Measurements from ENCODE around the gene LRRC75A. TPM values are rescaled to one million over a fixed set of nuclear protein-coding genes. Genes with fewer than 3 reads are reported as not detected.

LRRC75A gene
- total and polyA plus RNA-seq, 2 of the 13 experiments (the other 11 are each of a cell fraction or from before 2014, with no cell fraction given), result 0.03 TPM; not detected in 1

DNA sequence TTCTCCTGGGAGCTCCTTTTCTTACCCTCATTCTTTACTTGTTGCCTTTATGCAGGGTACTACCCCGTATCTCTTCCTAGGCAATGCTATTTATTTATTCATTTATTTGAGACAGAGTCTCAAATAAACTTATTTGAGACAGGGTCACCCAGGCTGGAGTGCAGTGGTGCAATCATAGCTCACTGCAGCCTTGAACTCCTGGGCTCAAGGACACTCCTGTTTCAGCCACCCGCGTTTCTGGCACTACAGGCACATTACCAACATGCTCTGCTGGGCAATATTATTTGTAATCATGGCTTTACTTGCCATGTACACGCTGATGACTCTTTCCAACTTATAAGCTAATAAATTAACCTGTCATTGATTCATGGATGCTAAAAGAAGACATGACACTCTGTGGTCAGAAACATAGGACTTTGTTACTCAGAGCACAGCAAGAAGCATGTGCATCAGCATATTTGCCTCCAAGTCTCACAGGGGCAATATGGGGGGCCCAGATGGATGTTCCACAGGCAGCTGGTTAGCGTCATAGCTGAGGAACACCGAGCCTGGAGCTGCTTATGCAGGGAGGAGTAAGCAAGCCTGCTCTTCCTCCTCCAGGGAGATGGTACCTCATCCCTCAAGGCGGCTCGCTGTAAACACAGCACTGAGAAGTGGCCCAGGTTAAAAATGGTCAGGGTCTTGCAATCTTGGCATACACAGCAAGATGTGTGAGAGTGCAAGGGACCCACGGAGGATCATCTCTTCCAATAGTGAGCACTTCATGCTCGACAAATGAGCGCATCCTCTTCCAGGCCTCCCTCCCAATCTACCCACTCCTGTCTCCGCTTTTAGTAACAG, 4.2 kb upstream of the LRRC75A start:
- Histone ChIP-seq H3K27me3 (ENCODE audit: control insufficient read depth in 1 of 2, insufficient read depth in 2 of 2, low read length in 2 of 2) (peaks cover 6 to 36% of the 10 kb centered on the region in 2 experiments), H3K27ac (ENCODE audit: extremely low read length, insufficient read depth, low read length) (no peak overlapping the region), H3K79me2 (ENCODE audit: insufficient read depth, low read length) (no peaks in the 10 kb centered on the region), H3K9ac (ENCODE audit: insufficient read depth, low read depth, low read length) (no peak overlapping the region), H4K20me1 (ENCODE audit: insufficient read depth, low read length) (no peaks in the 10 kb centered on the region), H3K36me3 (replicated peaks in 1 of 2; ENCODE audit: control insufficient read depth in 1 of 2, insufficient read depth in 2 of 2, low read length in 2 of 2) (no peaks in the 10 kb centered on the region), H3K9me3 (ENCODE audit: low read length) (no peaks in the 10 kb centered on the region), H3K4me1 (ENCODE audit: insufficient read depth, low read length) (peaks cover 33% of the 10 kb centered on the region), H3K4me2 (ENCODE audit: low read depth, low read length) (no peak overlapping the region), H2AFZ (ENCODE audit: low read length) (no peak overlapping the region), H3K4me3 (replicated peaks in 1 of 3; ENCODE audit: insufficient read depth in 1 of 3, low read depth in 2 of 3, low read length in 3 of 3) (no peak overlapping the region)
- intact Hi-C loops (cut with micrococcal nuclease; ENCODE audit: unreplicated experiment) (no loop called here), in situ Hi-C loops (cut with HindIII; ENCODE audit: extremely low pct_ligation_motif_present, low pct_unique_long_range_greater_than_20kb) (no loop called here)
- FAIRE-seq (no peak), DNase-seq (ENCODE audit: low spot score) (no peak), ATAC-seq (no peak)
- 42% methylated on average over 12 of the region's 12 CpGs for WGBS (ENCODE audit: low lambda C conversion rate)
- CTCF ChIA-PET (ENCODE audit: low intra/inter-chr PET ratio, low total read pairs), result no interaction called here
- no TSS peak for BruUV-seq (replicated peaks)
- POLR2A ChIA-PET, result interaction anchor here (1.1 to 1.4 kb wide), 3 partner anchors 51 to 58 kb away, joined by 3 to 6 read pairs (median 4); no protein-coding TSS in a partner anchor
- TF ChIP-seq GATAD2A (CRISPR knock-in tag; IDR thresholded peaks at IDR 0.05) (peak; percentile 55), ZNF333 (CRISPR knock-in tag; IDR thresholded peaks at IDR 0.05; ENCODE audit: borderline replicate concordance) (no peak), EP300 (IDR thresholded peaks at IDR 0.05; ENCODE audit: low read depth in 2 of 2, low read length in 2 of 2) (0 out of 4 replicates have a peak, but pooled peaks of 1 of the 2 experiments have one; percentile 13), EP300 (CRISPR knock-in tag; IDR thresholded peaks at IDR 0.05; ENCODE audit: borderline replicate concordance) (no peak), PHF5A (CRISPR knock-in tag; IDR thresholded peaks at IDR 0.05; ENCODE audit: low read depth, unreplicated experiment) (no peak), SAFB2 (CRISPR knock-in tag; IDR thresholded peaks at IDR 0.05; ENCODE audit: borderline replicate concordance, low read depth) (no peak), ZNF652 (CRISPR knock-in tag; IDR thresholded peaks at IDR 0.05; ENCODE audit: borderline replicate concordance, low read depth) (no peak), HMG20A (CRISPR knock-in tag; IDR thresholded peaks at IDR 0.05; ENCODE audit: borderline replicate concordance) (0 out of 2 replicates have a peak, but pooled peaks have one; percentile 21), HNF4A (CRISPR knock-in tag; IDR thresholded peaks at IDR 0.05) (peak; percentile 62), ZFY (CRISPR knock-in tag; IDR thresholded peaks at IDR 0.05) (no peak), SALL1 (CRISPR knock-in tag; IDR thresholded peaks at IDR 0.05) (peak; percentile 40; the same call in 1 of the 2 replicates), ZNF263 (CRISPR knock-in tag; IDR thresholded peaks at IDR 0.05) (peak; percentile 68), MED1 (CRISPR knock-in tag; IDR thresholded peaks at IDR 0.05) (peak; percentile 21; the same call in 1 of the 2 replicates), CEBPB (IDR thresholded peaks at IDR 0.05; ENCODE audit: borderline replicate concordance, low read depth, low read length) (0 out of 2 replicates have a peak, but pooled peaks have one; percentile 31)
- TF ChIP-seq, protein P1, sequence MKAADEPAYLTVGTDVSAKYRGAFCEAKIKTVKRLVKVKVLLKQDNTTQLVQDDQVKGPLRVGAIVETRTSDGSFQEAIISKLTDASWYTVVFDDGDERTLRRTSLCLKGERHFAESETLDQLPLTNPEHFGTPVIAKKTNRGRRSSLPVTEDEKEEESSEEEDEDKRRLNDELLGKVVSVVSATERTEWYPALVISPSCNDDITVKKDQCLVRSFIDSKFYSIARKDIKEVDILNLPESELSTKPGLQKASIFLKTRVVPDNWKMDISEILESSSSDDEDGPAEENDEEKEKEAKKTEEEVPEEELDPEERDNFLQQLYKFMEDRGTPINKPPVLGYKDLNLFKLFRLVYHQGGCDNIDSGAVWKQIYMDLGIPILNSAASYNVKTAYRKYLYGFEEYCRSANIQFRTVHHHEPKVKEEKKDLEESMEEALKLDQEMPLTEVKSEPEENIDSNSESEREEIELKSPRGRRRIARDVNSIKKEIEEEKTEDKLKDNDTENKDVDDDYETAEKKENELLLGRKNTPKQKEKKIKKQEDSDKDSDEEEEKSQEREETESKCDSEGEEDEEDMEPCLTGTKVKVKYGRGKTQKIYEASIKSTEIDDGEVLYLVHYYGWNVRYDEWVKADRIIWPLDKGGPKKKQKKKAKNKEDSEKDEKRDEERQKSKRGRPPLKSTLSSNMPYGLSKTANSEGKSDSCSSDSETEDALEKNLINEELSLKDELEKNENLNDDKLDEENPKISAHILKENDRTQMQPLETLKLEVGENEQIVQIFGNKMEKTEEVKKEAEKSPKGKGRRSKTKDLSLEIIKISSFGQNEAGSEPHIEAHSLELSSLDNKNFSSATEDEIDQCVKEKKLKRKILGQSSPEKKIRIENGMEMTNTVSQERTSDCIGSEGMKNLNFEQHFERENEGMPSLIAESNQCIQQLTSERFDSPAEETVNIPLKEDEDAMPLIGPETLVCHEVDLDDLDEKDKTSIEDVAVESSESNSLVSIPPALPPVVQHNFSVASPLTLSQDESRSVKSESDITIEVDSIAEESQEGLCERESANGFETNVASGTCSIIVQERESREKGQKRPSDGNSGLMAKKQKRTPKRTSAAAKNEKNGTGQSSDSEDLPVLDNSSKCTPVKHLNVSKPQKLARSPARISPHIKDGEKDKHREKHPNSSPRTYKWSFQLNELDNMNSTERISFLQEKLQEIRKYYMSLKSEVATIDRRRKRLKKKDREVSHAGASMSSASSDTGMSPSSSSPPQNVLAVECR (CRISPR knock-in tag; IDR thresholded peaks at IDR 0.05; ENCODE audit: borderline replicate concordance), result peak; percentile 19; the same call in 1 of the 2 replicates
- TF ChIP-seq, protein P2, sequence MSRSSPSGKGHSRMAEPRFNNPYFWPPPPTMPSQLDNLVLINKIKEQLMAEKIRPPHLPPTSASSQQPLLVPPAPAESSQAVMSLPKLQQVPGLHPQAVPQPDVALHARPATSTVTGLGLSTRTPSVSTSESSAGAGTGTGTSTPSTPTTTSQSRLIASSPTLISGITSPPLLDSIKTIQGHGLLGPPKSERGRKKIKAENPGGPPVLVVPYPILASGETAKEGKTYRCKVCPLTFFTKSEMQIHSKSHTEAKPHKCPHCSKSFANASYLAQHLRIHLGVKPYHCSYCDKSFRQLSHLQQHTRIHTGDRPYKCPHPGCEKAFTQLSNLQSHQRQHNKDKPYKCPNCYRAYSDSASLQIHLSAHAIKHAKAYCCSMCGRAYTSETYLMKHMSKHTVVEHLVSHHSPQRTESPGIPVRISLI (CRISPR knock-in tag; IDR thresholded peaks at IDR 0.05; ENCODE audit: borderline replicate concordance), result no peak
